HG03378 (cell line): ENCODE measurements around the gene TMEM143.

Experiments
- ATAC-seq: cut with Tn5 transposase; IDR thresholded peaks from one replicate; pipeline ENCODE4 v1.9.1; 2021; ENCODE audit warnings: mild to moderate bottlenecking, moderate library complexity; ENCODE audit not compliant: unreplicated experiment

TMEM143 gene

GRCh38 chr19:48361912-48362311, 1.8 kb downstream of the TMEM143 start:
- no peak for ATAC-seq

DNA sequence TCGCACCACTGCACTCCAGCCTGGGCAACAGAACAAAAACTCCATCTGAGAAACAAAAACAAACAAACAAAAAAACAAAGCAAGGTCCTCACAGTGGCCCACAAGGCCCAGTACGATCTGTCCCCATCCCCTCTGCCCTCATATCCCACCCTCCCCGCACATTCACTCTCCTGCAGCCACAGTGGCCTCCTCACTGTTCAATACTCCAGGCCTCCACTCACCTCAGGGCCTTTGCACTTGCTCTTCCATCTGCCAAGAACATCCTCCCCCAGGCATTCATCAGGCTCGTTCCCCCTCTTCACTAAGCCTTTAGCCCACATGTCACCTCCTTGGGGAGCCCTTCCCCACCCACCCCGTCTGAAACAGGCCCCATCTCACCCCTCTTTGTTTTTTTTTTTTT, 4.6 kb downstream of the TMEM143 start:
- ATAC-seq: no peak

DNA sequence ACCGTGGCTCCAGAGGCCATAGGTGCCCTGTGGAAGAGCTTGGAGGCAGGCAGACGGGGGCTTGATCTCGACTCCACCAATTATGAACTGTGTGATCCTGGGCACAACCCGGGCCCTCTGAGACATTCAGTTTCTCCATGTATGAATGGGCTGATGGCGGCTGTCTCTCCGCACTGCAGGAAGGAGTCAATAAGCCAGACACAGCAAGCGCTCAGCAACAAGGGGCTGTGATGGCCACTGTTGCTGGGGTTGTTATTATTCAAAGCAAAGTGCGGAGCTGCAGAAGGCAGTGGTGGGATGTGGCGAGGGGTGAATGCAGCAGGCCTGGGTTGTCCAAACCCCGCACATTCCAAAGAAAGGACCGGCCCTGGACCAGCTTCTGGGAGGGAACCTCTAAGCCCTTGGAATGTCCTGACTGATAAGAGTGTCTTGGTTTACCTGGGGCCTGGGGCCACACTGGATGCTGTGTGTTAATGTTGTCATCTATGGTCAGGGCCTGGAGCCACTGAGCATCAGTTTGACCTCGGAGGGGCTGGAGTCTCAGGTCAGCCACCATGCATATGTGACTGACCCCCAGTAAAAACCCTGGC, 8.3 kb downstream of the TMEM143 start:
- no peak for ATAC-seq

DNA sequence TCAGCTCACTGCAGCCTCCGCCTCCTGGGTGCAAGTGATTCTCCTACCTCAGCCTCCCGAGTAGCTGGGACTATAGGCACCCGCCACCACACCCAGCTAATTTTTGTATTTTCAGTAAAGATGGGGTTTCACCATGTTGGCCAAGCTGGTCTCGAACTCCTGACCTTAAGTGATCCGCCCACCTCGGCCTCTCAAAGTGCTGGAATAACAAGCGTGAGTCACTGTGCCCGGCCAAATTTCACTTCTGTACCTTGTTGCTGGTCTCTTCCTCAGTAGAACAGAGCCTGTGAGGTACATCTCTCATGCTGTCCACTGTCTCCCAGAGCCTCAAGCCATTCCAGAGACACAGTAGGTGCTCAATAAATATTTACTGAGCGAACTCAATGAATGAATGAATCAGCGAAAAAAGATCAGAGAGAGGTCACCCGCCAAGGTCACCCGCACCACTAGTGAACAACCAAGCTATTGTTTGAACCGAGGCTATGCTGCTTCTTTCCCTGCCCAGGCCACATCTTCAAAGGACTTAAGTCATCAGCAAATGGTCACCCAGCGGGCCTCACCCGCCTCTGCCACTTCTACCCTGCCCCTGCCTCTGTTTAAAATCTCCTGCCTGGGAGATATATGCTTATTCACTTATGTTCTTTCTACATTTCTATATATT, 9.3 kb downstream of the TMEM143 start:
- ATAC-seq: no peak

DNA sequence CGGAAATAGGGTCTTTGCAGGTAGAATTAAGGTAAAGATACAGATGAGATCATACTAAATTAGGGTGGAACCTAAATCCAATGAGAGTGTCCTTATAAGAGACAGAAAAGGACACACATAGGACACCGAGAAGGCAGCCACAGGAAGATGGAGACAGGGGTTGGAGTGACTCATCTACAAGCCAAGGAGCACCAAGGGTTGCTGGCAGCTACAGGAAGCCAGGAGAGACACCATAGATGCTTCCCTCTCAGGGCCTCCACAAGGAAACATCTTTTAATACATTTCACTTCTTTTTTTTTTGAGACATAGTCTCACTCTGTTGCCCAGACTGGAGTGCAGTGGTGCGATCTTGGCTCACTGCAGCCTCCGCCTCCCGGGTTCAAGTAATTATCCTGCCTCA, 10.1 kb downstream of the TMEM143 start:
- ATAC-seq: no peak

GRCh38 chr19:48351341-48351752, 12.4 kb downstream of the TMEM143 start:
- no peak for ATAC-seq

DNA sequence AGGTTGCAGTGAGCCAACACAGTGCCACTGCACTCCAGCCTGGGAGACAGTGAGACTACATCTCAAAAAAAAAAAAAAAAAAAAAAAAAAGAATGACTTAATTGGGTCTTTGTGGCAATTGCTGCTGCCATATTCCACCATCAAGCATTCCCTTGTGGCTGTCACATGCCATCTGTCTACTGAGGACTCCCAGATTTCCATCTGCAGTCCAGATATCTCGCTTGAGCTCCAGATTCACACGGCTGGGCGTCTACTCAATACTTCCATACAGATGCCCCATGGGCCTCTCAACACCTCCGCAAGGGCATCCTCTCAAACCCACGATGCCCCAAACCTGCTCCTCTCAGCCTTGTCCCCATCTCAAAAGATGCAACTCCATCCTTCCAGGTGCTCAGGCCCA, 12.9 kb downstream of the TMEM143 start:
- ATAC-seq: no peak

GRCh38 chr19:48348737-48349136, 15.0 kb downstream of the TMEM143 start:
- no peak for ATAC-seq

DNA sequence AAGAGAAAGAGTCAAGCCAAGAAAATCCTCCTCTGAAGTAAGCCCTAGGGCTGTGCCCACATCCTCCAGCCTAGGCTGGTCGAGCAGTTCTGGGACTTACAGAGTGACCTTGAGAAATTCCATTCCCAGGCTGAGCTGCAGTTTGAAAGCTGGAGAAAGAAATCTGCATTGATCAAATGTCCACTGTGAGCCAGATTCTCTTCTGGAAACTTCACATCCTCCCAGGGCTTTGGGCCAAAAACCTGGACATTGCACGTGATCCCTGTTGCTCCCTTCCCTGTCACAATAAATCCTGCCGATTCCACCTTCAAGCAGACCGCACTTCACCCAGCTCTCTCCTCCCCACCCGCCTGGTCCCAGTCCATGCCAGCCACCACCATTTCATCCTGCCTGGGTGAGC, 15.7 kb downstream of the TMEM143 start:
- no peak for ATAC-seq

DNA sequence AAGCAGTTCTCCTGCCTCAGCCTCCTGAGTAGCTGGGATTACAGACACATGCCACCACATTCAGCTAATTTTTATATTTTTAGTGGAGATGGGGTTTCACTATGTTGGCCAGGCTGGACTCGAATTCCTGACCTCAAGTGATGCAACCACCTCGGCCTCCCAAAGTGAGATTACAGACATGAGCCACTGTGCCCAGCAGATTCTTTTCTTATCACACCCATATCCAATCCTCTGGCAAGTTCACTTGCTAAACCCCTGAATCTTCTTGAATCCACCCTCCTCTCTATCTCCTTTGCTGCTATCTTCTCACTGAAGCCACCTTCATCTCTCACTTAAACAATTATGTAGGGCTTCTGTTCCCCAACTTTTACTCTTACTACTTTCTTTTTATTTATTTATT, 17.5 kb downstream of the TMEM143 start:
- ATAC-seq: no peak

- no peak for ATAC-seq
Observed at GRCh38 chr19:48344892-48345291, 18.8 kb downstream of the TMEM143 start.

DNA sequence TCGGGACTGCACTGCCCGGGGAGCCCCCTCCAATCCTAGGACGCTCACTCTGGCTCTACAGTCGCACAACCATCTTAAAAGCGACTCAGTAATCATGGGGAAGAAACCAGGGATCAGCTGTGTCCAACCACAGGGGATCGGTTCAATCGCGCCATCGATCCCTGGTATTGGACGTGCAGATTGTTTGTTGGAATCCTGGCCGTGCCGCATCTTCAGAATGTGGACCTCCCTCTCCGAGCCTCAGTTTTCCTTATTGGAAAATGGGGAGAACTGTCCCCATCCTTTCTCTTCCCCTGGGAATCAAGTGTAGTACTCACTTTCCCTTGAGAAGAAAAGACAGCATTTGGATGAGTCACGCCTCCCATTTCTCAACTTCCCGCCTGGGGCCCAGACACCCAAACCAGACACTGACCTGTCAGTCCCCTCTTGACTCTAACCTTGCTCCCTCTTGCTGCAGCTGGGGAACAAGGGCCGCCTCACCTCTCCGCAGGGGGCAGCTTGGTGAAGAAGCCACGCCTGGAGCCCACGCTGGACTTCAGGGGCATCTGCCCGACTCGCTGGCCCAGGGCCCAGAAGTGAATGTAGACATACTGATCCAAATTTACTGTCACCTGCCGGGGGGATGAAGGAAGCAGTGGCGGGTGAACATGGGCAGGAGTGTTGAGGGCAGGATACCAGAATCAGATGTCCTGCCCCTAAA, 20.7 kb downstream of the TMEM143 start:
- ATAC-seq: no peak

GRCh38 chr19:48342414-48342738, 21.4 kb downstream of the TMEM143 start:
- ATAC-seq: no peak

- ATAC-seq: no peak
Observed at GRCh38 chr19:48341515-48342413, 22.0 kb downstream of the TMEM143 start.

DNA sequence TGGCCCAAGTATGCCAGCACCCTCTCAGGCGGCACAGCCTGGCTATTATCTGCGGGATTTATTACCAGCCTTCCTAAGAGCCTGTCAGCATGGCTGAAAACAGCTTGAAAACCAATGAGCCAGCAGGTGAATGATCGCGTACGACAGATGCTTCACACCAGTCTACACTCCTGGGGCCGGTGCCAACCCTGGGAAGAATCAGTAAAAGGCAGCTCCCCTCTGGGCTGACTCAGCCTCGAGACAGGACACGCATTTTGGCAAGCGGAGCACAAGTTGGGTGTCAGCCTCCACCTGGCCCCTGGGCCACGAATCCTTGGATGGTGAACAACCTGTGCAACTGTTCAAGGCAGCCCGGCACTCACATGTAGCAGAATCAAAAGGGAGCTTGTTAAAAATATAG, 22.7 kb downstream of the TMEM143 start:
- ATAC-seq: no peak

DNA sequence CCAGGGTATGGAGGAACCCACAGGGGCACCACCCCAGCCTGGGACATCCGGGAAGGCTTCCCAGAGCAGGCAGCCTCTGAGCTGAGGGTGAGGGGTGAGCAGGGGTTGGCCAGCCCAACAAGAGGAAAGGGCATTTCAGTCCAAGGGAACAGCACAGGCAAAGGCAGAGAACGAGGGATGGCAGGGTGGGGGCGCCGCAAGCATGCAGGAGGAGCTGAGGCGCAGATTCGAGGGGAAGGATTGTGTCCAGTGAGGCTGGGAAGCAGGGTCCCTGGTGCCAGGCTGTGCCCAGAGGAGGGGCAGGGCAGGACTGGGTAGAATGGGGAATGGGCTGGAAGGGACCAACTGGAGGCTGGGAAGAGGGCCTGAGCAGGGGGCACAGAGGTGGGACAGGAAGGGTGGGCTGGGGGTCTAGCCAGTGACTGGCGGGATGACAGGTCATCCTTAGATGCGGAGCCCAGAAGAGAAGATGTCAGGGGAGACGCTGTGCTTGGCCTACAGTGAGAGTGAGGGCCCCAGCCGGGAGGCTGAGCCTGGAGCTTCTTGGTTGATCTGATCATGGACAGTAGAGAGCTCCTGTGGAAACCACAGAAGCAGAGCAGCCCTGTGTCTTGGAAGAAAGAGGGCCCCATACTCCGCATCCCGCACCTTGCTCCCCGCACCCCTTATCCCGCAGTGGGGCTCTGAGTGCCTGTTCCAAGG, 24.8 kb downstream of the TMEM143 start:
- no peak for ATAC-seq

DNA sequence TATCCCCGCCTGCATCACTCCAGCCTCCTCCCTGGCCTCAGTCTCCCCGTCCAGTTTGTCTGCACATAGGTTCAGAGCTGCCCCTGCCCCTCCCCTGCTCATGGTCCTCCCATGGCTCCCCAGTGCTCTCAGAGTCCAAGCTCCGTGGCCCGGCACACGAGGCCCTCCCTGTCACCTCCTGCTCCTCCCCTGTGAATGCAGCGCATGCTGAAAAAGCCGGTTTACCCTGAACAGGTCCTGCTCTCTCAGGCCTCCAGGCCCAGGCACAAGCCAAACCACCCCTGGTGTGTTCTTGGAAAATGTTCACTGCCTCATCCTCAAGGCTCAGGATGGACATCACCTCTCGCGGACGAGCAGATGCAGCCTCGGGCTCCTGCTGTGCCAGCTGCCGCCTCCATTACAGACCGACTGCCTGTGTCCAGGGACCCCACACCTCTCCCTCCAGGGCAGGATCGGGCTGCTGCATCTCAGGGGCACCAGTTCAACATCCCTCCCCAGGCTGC, 25.4 kb downstream of the TMEM143 start:
- ATAC-seq: no peak

GRCh38 chr19:48333467-48334384, 30.0 kb downstream of the TMEM143 start:
- peak; percentile 28 for ATAC-seq

- peak; percentile 73 for ATAC-seq
Observed at GRCh38 chr19:48332662-48333466, 30.9 kb downstream of the TMEM143 start.
